T47D (cell line): ENCODE measurements around the gene OR52E6.

Experiments
- DNase-seq, 2 experiments: peaks; one replicate each; pipeline versions ENCODE4 v3.0.0 to v3.0.0-alpha.2; 2011 to 2012; ENCODE audit warnings: low read depth in 1 of 2, low spot score in 1 of 2
- JUND ChIP-seq: IDR thresholded peaks from 2 replicates; pipeline ENCODE4 v1.6.1; 2012; ENCODE audit warnings: low read depth
- in situ Hi-C: cut with HindIII; loops from 2 replicates; pipeline ENCODE4 v1.10.0; 2016; ENCODE audit warnings: low sequenced_read_pairs, low pct_unique_long_range_greater_than_20kb

The OR52E6 gene

DNA sequence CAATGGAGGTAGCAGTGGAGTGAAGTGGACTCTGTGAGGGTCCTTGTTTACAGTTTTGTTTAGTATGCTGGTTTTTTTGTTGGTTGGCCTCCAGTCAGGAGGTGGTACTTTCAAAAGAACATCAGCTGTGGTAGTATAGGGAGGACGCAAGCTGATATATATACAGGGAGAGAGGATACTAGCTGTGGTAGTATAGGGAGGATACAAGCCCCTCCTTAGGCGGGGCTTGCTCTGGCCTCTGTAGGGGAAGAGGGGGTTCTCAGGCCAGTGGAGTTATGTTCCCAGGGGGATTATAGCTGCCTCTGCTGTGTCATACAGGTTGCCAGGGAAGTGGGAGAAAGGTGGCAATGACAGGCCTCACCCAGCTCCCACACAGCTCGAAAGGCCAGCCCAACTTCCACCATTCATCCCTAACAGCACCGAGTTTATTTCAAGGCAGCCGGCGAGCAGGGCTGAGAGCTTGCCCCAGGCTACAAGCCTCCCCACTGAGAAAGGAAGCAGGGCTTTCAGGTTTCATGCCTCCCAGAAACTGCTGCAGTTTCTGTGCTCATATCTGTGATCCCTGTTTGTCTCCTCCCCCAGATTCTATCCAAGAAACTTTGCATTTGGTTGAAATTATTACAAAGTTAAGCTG, 10.4 kb downstream of the OR52E6 start:
- DNase-seq = no peak
- TF ChIP-seq JUND = no peak
- in situ Hi-C loops = no loop called here

DNA sequence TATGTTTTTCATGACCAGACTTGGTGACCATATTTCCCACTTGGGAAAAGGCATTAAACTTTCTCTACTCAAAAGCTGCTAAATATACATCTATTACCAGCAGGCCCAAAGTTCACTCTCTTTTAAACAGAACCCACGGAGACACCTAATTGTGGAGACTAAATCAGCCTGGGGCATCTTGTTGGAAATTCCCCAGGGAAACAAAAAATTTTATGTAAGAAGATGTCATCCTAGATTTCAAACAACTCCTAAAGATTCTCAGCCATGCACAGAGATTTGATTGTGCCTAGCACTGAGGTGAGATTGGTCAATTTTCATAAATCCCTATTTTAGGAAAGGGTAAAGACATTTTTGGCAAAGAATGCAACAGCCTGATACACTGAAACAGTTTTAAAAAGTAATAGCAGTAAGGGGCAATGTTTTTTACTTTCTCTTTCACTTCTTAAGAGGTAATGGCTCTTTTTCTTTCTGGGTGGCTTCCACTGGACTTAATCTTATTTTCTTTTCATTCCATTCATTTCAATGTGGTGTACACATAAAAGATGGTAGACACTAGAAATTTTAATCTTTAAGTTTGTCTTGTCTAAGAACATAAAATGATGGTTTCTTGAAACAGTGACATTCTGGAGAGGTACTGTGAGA, 23.3 kb downstream of the OR52E6 start:
- in situ Hi-C loops = no loop called here
- no peak for DNase-seq
- TF ChIP-seq JUND = no peak

DNA sequence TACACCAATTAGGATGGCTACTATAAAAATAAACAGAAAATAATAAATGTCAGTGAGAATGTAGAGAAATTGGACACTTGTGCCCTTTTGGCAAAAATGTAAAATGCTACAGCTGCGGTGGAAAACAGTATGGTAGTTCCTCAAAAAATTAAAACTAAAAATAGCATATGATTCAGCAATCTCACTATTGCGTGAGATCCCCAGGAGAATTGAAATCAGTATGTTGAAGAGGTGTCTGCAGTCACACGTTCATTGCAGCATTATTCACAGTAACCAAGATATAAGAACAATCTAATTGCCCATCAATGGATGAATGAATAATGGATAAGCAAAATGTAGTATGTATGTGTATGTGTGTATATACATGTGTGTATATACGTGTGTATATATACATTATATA, 26.2 kb downstream of the OR52E6 start:
- no peak for TF ChIP-seq JUND
- DNase-seq = no peak
- in situ Hi-C loops = no loop called here

DNA sequence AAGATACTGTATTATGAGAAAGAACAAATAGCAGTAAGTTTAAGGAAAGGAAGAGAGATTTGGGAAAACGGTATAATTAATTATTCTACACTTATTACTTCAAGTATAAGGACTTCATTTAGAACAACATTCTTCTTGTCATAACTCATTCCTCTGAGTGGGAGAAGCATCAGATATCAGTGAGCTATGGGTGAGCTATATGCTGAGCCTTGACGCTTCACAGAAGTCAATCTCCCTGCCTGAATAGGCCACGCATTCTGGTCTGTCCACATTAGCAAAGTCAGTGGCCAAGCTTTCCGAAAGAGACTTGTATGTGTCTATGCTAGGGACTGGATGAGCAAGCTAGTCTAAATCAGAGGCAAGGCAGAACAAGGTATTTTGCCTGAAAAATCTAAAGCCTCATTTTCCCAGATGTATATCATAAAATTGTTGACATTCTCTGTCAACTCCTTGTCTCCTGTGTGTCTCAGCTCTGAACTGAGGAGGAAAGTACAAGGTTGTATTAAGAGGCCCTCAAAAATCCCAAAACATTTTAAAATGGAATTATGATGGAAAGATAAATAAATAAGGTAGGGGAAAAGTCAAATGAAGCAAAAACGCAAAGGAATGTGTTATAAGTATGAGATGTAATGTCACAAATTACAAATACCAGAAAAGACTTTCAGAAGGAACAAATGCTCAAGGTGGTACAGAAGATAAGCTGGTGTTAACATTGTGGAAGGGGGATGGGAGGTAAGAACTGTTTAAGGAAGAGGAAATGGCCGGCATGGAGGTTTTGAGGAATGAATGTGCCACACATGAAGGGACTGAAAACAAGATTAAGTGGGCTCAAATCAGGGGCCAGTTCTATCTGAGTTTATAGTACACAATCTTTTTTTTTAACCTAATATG, 31.5 kb downstream of the OR52E6 start:
- DNase-seq = no peak
- in situ Hi-C loops = no loop called here
- no peak for TF ChIP-seq JUND

DNA sequence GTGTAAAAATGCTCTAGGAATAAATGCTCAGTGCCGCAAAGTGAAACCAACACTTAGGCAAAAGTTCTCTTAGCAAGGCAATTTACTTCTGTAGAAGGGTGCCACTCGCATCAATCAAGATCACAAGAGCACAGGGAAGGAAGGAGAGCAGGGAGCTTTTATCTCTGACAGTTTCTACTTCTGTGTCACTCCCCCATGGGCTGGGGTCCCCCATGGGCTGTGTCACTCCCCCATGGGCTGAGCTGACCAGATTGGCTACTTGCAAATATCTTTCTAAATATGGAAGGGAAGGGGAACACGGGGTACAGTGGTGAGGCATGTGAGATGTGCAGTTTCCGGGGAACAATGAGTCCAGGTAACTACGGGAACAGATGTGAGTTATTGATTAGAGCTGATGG, 32.6 kb downstream of the OR52E6 start:
- no peak for TF ChIP-seq JUND
- DNase-seq = no peak
- in situ Hi-C loops = no loop called here

DNA sequence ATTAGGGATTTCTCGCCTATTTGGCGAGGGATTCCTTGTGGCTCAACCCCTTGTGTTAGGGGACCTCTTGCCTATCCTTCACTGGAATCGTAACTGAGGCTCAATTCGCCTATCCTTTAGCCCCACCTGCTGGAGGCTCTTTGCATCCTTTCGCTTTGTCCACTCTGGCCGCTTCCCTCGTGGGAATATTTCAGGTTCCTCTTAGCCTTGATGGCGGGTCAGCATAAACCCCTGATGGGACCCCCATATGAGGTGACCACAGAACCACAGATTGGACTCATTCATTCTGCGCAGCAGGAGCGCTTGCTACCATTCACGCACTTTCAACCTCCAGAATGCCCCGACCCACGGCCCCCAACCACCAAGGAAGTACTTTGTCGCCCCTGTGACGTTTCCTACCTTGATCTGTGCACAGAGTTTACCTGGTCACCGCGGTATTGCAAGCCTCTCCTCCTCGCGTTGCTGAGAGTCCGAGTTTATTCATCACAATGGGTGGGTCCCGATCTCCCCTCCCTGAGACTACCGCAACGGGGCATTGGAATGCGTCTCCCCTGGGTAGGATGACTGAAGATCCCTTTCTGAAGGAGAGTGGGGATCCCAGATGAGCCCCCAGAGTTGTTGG, 33.1 kb downstream of the OR52E6 start, which contains the start of gene OR52N2:
OR52N2 (plus strand) TSS at position 425 of the 622 bp plus-strand sequence. CDS start 11,412 bp downstream, outside the sequence.
- in situ Hi-C loops = no loop called here
- peak in 1 of 2 experiments; percentile 82 for DNase-seq
- TF ChIP-seq JUND = no peak

DNA sequence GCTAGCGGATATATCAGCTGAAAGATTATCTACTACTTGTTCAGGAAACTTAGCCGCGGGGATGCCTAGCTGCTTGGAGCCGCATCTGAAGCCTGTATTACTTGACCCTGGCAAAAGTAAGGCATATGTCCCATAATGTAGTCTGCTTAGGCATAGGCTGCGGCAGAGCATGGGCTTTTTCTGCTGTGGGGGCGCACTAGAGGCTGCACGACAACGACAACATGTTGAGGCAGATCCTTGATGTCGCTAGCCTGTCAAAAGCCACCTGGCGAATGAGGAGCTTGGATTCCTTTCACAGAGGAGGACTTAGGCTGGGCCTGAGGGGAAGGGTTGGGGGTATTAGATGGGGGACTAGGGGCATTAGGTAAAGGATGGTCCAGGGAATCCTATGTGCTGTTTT, 34.1 kb downstream of the OR52E6 start:
- DNase-seq = no peak
- TF ChIP-seq JUND = no peak

DNA sequence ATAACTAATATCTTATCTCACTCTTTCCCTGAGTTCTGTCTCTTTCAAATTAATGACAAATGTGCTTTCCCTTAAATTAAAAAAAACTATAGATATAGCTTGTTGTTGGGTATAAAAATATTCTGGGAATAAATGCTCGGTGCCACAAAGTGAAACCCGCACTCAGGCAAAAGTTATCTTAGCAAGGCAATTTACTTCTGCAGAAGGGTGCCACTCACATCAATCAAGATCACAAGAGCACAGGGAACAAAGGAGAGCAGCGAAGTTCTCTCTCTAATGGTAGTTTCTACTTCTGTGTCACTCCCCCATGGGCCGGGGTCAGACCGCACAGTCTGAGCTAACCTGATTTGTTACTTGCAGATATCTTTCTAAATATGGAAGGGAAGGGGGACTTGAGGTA, 37.7 kb downstream of the OR52E6 start:
- DNase-seq = no peak
- in situ Hi-C loops = no loop called here
- TF ChIP-seq JUND = no peak

More for the DNA sequence above, 34.1 kb downstream of the OR52E6 start:
- in situ Hi-C loops = no loop called here

DNA sequence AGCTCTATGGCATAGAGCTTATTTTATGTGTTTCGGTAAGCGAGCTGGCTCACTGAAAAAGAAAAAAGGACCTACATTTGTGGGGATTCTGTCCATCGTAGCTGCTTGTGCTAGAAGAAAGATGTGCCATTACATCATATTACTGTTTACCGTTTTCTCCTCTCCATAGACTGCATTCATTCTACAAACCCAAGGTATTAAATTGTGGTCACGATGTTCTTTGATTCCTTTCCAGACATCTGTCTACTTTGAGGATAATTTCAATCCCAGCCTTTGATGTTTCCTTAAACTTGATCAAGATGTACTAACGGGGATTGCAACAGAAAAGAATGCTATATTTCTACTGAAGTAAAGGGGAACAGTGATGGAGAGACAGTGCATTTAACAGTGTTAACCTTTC, 45.2 kb downstream of the OR52E6 start:
- in situ Hi-C loops = no loop called here
- no peak for DNase-seq
- no peak for TF ChIP-seq JUND

DNA sequence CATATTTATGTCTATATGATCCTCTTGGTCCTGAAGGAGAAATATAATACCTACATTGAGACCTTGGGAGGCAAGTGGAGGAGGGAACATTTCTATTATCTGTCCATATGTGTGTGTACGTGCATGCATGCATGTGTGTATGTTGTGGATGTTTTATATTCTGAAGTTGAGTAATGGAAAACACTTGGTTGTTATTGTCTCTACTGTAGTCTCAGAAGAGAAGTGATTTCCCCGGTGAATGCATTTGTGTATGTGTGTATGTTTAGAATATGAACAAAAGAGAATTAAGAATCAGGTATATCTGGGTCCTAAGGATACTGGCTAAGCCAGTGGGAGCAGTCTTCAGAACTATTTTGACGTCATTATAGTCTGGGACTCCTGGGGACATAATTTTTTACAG, 50.5 kb downstream of the OR52E6 start, which contains the start of gene OR52N1:
OR52N1 (minus strand) TSS at position 101 of the 400 bp plus-strand sequence. CDS start 2,449 bp downstream, outside the sequence.
- in situ Hi-C loops = no loop called here
- no peak for TF ChIP-seq JUND
- DNase-seq = no peak
